Thyroid gland (tissue), 4 donors: ENCODE results near the gene MOCOS.

Source experiments
- POLR2A ChIP-seq, 2 donors: fragments of 450-650 bp; IDR thresholded peaks; one replicate each; pipeline ENCODE4 v1.6.1; 2017; ENCODE audit warnings: antibody characterized with exemption in 2 of 2, mild to moderate bottlenecking in 2 of 2, moderate library complexity in 1 of 2
- TF ChIP-seq, protein P1 (sequence below), 6 experiments: fragments of 200-600 bp in 3 of 6; fragments of 450-650 bp in 3 of 6; sonication (generic) in 3 of 6; IDR thresholded peaks; one replicate each; pipeline ENCODE4 v1.5.1; 2016 to 2019; ENCODE audit warnings: antibody characterized with exemption in 6 of 6, mild to moderate bottlenecking in 2 of 6, inconsistent platforms in 1 of 6, moderate library complexity in 1 of 6

DNA sequence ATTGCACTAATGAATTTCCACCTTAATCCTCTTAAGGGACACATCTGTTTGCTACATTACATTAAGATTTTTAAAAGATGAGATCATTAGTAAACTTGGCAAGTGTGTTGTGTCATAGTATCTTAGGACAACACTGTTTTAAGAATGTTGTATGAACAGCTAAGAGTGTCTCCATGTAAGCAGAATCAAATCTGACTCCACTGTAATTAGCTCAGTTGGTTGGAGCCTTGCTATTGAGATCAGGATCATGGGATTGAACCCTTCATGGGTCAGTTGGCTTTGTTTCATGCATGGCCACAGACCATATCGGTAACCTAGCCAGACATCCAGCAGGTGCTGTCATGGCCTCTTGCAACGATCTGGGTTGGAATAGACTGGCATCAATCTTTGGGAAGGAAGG is 115.4 kb downstream of the MOCOS start:
- no peak for TF ChIP-seq POLR2A (IDR thresholded peaks at IDR 0.05)
- TF ChIP-seq, protein P1, sequence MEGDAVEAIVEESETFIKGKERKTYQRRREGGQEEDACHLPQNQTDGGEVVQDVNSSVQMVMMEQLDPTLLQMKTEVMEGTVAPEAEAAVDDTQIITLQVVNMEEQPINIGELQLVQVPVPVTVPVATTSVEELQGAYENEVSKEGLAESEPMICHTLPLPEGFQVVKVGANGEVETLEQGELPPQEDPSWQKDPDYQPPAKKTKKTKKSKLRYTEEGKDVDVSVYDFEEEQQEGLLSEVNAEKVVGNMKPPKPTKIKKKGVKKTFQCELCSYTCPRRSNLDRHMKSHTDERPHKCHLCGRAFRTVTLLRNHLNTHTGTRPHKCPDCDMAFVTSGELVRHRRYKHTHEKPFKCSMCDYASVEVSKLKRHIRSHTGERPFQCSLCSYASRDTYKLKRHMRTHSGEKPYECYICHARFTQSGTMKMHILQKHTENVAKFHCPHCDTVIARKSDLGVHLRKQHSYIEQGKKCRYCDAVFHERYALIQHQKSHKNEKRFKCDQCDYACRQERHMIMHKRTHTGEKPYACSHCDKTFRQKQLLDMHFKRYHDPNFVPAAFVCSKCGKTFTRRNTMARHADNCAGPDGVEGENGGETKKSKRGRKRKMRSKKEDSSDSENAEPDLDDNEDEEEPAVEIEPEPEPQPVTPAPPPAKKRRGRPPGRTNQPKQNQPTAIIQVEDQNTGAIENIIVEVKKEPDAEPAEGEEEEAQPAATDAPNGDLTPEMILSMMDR (IDR thresholded peaks at IDR 0.05), result no peak
